HEK293 (cell line): ENCODE data around the gene FCN1.

Experiments used
- BCL11A ChIP-seq: fragments of 450-650 bp; formaldehyde crosslinking; IDR thresholded peaks from 2 replicates; pipeline ENCODE4 v1.5.1; 2016; ENCODE audit warnings: low read depth, missing biosample characterization, missing genetic modification characterization
- FEZF1 ChIP-seq: fragments of 450-650 bp; formaldehyde crosslinking; IDR thresholded peaks from 2 replicates; pipeline ENCODE4 v1.5.1; 2016; ENCODE audit warnings: missing biosample characterization, missing genetic modification characterization
- GLI4 ChIP-seq: fragments of 450-650 bp; formaldehyde crosslinking; IDR thresholded peaks from 2 replicates; pipeline ENCODE4 v1.5.1; 2016; ENCODE audit warnings: missing biosample characterization, missing genetic modification characterization
- HOXC10 ChIP-seq: sonication (generic); formaldehyde crosslinking; IDR thresholded peaks from 2 replicates; pipeline ENCODE4 v1.8.1; 2023; ENCODE audit warnings: mild to moderate bottlenecking, missing genetic modification reagents
- PATZ1 ChIP-seq: fragments of 450-650 bp; formaldehyde crosslinking; IDR thresholded peaks from 2 replicates; pipeline ENCODE4 v1.5.1; 2016; ENCODE audit warnings: missing biosample characterization, missing genetic modification characterization
- REPIN1 ChIP-seq: fragments of 450-650 bp; formaldehyde crosslinking; IDR thresholded peaks from 2 replicates; pipeline ENCODE4 v1.5.1; 2017; ENCODE audit warnings: missing biosample characterization, missing genetic modification characterization, low read depth
- SALL2 ChIP-seq: fragments of 450-650 bp; formaldehyde crosslinking; IDR thresholded peaks from 2 replicates; pipeline ENCODE4 v1.5.0; 2017; ENCODE audit warnings: missing biosample characterization, mild to moderate bottlenecking, missing genetic modification characterization, borderline replicate concordance
- SCRT1 ChIP-seq: fragments of 450-650 bp; formaldehyde crosslinking; IDR thresholded peaks from 2 replicates; pipeline ENCODE4 v1.5.1; 2016; ENCODE audit warnings: missing biosample characterization, missing genetic modification characterization, borderline replicate concordance
- SCRT2 ChIP-seq: fragments of 450-650 bp; formaldehyde crosslinking; IDR thresholded peaks from 2 replicates; pipeline ENCODE4 v1.5.1; 2016; ENCODE audit warnings: missing biosample characterization, missing genetic modification characterization
- ZBTB49 ChIP-seq: fragments of 450-650 bp; formaldehyde crosslinking; IDR thresholded peaks from 2 replicates; pipeline ENCODE4 v1.5.1; 2016; ENCODE audit warnings: missing biosample characterization, missing genetic modification characterization, low read depth
- ZNF133 ChIP-seq: fragments of 450-650 bp; formaldehyde crosslinking; IDR thresholded peaks from 2 replicates; pipeline ENCODE4 v1.5.1; 2016; ENCODE audit warnings: missing biosample characterization, missing genetic modification characterization
- ZNF169 ChIP-seq: fragments of 450-650 bp; formaldehyde crosslinking; IDR thresholded peaks from 2 replicates; pipeline ENCODE4 v1.5.1; 2016; ENCODE audit warnings: missing biosample characterization, missing genetic modification characterization
- ZNF184 ChIP-seq: fragments of 450-650 bp; IDR thresholded peaks from 2 replicates; pipeline ENCODE4 v1.5.1; 2018; ENCODE audit warnings: missing biosample characterization, mild to moderate bottlenecking, missing genetic modification characterization
- ZNF23 ChIP-seq: fragments of 450-650 bp; formaldehyde crosslinking; IDR thresholded peaks from 2 replicates; pipeline ENCODE4 v1.5.1; 2016; ENCODE audit warnings: missing biosample characterization, missing genetic modification characterization, borderline replicate concordance
- ZNF280D ChIP-seq: fragments of 450-650 bp; formaldehyde crosslinking; IDR thresholded peaks from 2 replicates; pipeline ENCODE4 v1.5.1; 2016; ENCODE audit warnings: missing biosample characterization, missing genetic modification characterization
- ZNF366 ChIP-seq: fragments of 450-650 bp; formaldehyde crosslinking; conservative IDR thresholded peaks from 2 replicates; pipeline ENCODE4 v1.5.1; 2016; ENCODE audit warnings: missing biosample characterization, missing genetic modification characterization
- ZNF501 ChIP-seq: fragments of 450-650 bp; formaldehyde crosslinking; IDR thresholded peaks from 2 replicates; pipeline ENCODE4 v1.5.1; 2016; ENCODE audit warnings: missing biosample characterization, missing genetic modification characterization
- ZNF544 ChIP-seq: fragments of 450-650 bp; formaldehyde crosslinking; IDR thresholded peaks from 2 replicates; pipeline ENCODE4 v1.5.0; 2017; ENCODE audit warnings: missing biosample characterization, missing genetic modification characterization
- ZNF558 ChIP-seq: fragments of 450-650 bp; formaldehyde crosslinking; IDR thresholded peaks from 2 replicates; pipeline ENCODE4 v1.5.1; 2016; ENCODE audit warnings: missing biosample characterization, missing genetic modification characterization
- ZNF561 ChIP-seq: fragments of 450-650 bp; IDR thresholded peaks from 2 replicates; pipeline ENCODE4 v1.5.1; 2018; ENCODE audit warnings: missing biosample characterization, missing genetic modification characterization, borderline replicate concordance
- ZNF747 ChIP-seq: fragments of 450-650 bp; formaldehyde crosslinking; IDR thresholded peaks from 2 replicates; pipeline ENCODE4 v1.5.1; 2016; ENCODE audit warnings: missing biosample characterization, missing genetic modification characterization
- ZSCAN4 ChIP-seq: fragments of 450-650 bp; formaldehyde crosslinking; IDR thresholded peaks from 2 replicates; pipeline ENCODE4 v1.5.1; 2017; ENCODE audit warnings: missing biosample characterization, missing genetic modification characterization
- TF ChIP-seq, protein P1 (sequence below): fragments of 450-650 bp; formaldehyde crosslinking; IDR thresholded peaks from 2 replicates; pipeline ENCODE4 v1.5.1; 2016; ENCODE audit warnings: missing biosample characterization, missing genetic modification characterization
- TF ChIP-seq, protein P2 (sequence below): fragments of 450-650 bp; formaldehyde crosslinking; IDR thresholded peaks from 2 replicates; pipeline ENCODE4 v1.5.1; 2017; ENCODE audit warnings: missing biosample characterization, missing genetic modification characterization
- TF ChIP-seq, protein P3 (sequence below): fragments of 450-650 bp; formaldehyde crosslinking; IDR thresholded peaks from 2 replicates; pipeline ENCODE4 v1.5.1; 2016; ENCODE audit warnings: missing biosample characterization, missing genetic modification characterization

FCN1 gene

GRCh38 chr9:134895908-134896833, 21.5 kb downstream of the FCN1 start (continued):
- peak; percentile 73 for TF ChIP-seq ZNF561
- no peak for TF ChIP-seq ZBTB49 (tag by site-specific recombination)
- no peak for TF ChIP-seq ZNF169 (tag by site-specific recombination)
- TF ChIP-seq, protein P1, sequence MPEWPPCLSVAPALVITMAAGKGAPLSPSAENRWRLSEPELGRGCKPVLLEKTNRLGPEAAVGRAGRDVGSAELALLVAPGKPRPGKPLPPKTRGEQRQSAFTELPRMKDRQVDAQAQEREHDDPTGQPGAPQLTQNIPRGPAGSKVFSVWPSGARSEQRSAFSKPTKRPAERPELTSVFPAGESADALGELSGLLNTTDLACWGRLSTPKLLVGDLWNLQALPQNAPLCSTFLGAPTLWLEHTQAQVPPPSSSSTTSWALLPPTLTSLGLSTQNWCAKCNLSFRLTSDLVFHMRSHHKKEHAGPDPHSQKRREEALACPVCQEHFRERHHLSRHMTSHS (tag by site-specific recombination), result no peak
- TF ChIP-seq SCRT2 (tag by site-specific recombination), result 0 out of 2 replicates have a peak, but pooled peaks have one; percentile 15
- TF ChIP-seq, protein P2, sequence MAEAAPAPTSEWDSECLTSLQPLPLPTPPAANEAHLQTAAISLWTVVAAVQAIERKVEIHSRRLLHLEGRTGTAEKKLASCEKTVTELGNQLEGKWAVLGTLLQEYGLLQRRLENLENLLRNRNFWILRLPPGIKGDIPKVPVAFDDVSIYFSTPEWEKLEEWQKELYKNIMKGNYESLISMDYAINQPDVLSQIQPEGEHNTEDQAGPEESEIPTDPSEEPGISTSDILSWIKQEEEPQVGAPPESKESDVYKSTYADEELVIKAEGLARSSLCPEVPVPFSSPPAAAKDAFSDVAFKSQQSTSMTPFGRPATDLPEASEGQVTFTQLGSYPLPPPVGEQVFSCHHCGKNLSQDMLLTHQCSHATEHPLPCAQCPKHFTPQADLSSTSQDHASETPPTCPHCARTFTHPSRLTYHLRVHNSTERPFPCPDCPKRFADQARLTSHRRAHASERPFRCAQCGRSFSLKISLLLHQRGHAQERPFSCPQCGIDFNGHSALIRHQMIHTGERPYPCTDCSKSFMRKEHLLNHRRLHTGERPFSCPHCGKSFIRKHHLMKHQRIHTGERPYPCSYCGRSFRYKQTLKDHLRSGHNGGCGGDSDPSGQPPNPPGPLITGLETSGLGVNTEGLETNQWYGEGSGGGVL (tag by site-specific recombination), result peak; percentile 50; the same call in 1 of the 2 replicates
- TF ChIP-seq ZNF280D (tag by site-specific recombination), result no peak
- TF ChIP-seq ZNF747 (tag by site-specific recombination), result no peak
- TF ChIP-seq SALL2, result no peak
- peak; percentile 45 for TF ChIP-seq FEZF1 (tag by site-specific recombination)
- no peak for TF ChIP-seq SCRT1 (tag by site-specific recombination)
- TF ChIP-seq ZNF558 (tag by site-specific recombination), result 0 out of 2 replicates have a peak, but pooled peaks have one; percentile 32
- peak; percentile 60 for TF ChIP-seq ZNF184 (tag by site-specific recombination)
- TF ChIP-seq ZNF366 (tag by site-specific recombination), result peak; percentile 69
- no peak for TF ChIP-seq HOXC10
- peak; percentile 33 for TF ChIP-seq ZSCAN4 (tag by site-specific recombination)
- no peak for TF ChIP-seq ZNF544 (tag by site-specific recombination)
- no peak for TF ChIP-seq ZNF23
- TF ChIP-seq ZNF501 (tag by site-specific recombination), result peak; percentile 77; the same call in 1 of the 2 replicates
- TF ChIP-seq, protein P3, sequence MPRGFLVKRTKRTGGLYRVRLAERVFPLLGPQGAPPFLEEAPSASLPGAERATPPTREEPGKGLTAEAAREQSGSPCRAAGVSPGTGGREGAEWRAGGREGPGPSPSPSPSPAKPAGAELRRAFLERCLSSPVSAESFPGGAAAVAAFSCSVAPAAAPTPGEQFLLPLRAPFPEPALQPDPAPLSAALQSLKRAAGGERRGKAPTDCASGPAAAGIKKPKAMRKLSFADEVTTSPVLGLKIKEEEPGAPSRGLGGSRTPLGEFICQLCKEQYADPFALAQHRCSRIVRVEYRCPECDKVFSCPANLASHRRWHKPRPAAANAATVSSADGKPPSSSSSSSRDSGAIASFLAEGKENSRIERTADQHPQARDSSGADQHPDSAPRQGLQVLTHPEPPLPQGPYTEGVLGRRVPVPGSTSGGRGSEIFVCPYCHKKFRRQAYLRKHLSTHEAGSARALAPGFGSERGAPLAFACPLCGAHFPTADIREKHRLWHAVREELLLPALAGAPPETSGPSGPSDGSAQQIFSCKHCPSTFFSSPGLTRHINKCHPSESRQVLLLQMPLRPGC, result peak; percentile 57; the same call in 1 of the 2 replicates
- TF ChIP-seq PATZ1, result peak; percentile 68
- TF ChIP-seq ZNF133 (tag by site-specific recombination), result no peak
- TF ChIP-seq GLI4 (tag by site-specific recombination), result no peak; the same call in 1 of the 2 replicates
- TF ChIP-seq REPIN1, result no peak
- no peak for TF ChIP-seq BCL11A
